Dedifferentiated amniotic fluid mesenchymal stem cell (primary cell): ENCODE results near the gene NAV2.

Experiments
- DNase-seq: peaks from one replicate; pipeline ENCODE4 v3.0.0-alpha.2; 2016; ENCODE audit errors: extremely low spot score

Gene NAV2

DNA sequence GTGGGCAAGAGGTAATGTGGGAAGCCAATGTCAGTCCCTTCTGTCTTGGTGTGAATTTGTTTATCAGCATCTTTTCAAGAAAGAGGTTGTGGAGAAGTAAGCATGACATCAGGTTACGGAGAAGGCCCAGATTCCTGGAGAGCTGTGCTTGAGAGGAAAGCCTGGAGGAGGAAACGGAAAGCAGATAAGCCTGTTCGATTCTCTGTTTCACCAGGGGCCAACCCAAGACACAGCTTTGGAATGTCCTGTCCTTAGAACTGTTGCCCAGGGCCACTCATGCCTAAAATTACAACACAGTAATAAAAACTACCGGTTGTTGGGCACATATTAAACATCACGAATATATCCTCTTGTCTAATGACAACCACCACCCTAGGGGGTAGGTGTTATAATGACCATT, 148.5 kb downstream of the NAV2 start:
- DNase-seq: no peak

DNA sequence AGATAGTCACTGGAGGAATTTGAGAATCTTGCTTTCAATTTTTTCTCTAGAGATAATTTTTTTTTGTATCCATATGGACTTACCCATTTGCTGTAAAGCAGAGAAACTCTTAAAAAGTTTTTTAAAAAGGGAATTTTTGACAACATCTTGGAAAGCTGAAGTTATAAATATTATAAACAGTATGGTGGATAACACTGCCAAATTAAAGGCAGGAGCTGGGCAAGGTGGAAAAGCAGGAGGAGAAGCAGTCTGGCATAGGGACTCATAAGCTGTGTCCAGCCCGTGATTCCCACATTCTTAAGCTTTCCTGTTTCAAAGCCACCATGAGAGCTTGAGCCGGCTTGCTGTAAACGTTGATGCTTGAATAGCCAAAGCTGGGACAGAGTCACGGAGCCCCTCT, 149.5 kb downstream of the NAV2 start:
- no peak for DNase-seq

DNA sequence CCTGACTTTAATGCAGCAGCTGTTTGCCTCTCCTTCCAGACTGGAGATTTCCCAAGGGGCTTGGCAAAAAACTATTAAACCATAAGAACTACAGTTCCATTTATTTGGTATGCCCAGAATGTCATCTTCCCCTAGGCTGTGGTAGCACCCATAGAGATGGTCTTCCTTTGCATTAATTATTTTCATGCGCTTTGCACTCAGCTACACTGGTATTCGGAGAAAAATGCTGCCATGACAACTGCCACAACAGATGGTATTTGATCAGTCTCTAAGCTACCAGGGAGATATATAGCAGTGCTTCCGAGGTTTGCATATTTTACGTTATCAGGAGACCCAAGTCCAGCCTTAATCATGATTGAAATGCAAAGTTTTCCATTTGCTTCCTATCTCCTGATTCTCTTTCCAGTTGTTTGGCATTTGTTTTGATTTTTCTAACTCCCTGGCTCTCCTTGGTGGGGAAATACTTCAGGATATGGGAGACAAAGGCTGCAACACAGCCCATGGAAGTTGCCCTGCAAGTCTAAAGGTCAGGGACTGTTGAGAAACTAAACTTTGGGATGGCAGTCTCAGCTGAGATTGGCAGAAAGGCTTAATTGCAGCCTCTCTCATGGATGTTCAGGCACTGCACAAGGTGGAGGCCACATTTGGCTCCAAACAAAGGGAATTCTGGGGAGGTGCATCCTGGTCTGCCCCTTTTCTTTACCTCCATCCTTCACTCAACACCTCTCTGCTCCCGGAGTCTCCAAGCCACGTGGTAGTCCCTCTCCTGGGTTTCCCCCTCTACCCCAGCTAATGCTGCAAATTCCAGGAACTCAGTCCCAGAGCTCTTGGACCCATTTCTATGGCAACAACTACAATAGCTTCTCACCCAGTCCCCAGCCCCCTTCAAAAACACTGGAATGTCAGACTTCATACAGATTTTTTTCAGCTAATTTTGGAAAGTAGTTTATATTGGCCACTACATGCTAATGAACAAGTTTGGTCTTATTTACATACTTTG, 151.8 kb downstream of the NAV2 start:
- DNase-seq: no peak

GRCh38 chr11:19866037-19866436, 153.4 kb downstream of the NAV2 start:
- DNase-seq: no peak

DNA sequence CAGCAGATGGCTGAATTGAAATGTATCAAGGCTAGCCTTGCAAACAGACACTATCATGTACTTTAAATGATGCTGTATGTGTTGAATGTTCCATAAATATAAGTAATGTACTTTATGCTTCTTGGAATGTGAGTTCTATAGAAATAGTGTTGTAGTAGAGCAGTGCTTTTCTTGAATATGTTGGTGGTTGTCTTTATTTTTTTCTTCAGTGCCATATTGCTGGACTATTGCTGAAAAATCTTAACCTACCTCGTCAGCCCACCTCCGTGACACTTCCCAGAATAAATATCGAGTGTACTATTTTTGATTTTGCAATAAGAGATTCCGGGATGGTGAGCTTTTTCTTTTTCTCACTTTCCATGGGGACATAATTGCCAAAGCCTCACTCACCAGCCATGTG, 153.9 kb downstream of the NAV2 start:
- DNase-seq: no peak

- DNase-seq: no peak
Observed at GRCh38 chr11:19867064-19867463, 154.4 kb downstream of the NAV2 start.

- no peak for DNase-seq
Observed at GRCh38 chr11:19868281-19868821, 155.7 kb downstream of the NAV2 start.

DNA sequence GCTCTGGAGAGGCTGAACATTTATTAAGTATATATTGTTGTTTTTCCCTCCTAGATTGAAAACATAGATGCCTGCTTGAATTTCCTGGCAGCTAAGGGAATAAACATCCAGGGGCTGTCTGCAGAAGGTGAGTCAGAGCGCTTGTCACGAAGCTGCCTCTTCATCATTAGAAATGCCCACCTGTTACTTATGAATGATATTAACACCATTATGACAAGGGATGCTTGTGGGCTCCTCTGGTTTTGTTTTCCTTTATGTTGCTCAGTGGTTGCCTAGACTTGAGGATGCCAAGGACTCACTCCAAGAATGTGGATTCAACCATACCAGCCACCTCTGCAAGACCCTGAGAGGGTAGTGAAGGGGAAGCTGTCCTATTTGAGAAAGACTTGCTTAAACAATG, 156.2 kb downstream of the NAV2 start:
- DNase-seq: no peak

- DNase-seq: no peak
Observed at GRCh38 chr11:19869466-19869865, 156.8 kb downstream of the NAV2 start.

GRCh38 chr11:19869946-19870589, 157.4 kb downstream of the NAV2 start:
- no peak for DNase-seq

DNA sequence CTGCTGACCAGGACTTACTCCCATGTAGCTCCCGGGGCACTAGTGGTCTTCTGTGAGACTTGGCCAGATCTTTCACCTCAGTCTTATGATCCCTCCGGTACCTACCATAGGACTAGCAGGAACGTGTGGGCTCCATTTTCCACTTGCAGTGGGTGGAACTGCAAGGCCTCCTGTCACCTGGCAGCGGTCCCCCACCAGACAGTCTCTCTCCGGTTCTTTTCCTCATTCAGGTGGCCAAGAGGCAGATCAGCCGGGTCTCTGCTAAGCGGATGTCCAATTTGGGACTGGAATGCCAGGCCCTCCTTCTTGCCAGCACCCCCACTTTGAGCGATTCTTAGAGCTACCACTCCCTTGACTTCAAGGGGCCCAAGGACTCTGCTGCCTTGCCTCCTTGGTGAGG, 158.9 kb downstream of the NAV2 start:
- no peak for DNase-seq

DNA sequence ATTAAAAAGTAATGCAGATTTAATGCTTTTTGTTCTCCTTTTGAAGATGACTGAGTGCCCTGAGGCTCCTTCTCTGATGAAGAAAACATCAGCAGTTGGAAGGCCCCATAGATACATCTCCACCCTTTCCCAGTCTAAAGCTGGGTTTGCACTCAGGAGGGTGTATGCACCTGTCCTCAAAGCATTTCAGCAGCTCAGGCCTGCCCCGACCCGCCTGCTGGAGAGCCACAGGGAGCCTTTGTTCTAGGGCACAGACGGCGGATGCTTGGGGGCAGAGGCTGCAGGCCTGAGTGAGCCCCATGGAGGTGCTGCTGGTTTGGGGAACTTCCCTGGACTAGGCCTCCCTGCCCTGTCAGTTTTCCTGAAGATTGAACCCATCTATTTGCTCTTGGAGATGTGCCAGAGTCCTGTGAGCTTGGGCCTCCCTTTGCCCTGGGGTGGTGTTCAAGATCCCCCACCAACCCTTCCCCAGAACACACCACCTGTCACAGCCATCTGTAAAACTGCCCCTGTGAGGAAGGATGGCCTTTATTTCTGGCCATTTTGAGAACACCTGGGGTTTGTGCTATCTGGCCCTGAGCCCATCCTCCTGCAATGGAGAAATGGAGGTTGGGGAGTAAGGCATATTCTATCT, 160.0 kb downstream of the NAV2 start:
- no peak for DNase-seq

DNA sequence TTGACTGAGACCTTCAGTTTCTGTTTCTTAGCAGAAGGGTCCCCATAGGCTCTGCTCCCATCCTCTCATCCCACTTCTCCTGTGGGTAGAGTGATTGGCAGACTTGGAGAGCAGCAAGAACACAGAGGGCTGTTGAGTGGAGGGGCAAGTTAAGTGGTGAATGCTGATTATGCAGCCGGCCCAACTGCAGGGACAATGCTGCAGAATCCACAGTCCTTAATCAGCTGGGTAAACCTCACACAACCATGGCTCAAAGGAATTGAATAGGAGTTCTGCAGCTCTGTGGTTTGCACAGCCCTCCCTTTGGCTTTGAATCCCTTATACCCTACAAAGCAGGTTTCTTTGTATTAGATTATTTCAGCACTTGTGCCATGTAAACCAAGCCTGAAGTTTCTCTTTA, 161.1 kb downstream of the NAV2 start:
- DNase-seq: no peak

DNA sequence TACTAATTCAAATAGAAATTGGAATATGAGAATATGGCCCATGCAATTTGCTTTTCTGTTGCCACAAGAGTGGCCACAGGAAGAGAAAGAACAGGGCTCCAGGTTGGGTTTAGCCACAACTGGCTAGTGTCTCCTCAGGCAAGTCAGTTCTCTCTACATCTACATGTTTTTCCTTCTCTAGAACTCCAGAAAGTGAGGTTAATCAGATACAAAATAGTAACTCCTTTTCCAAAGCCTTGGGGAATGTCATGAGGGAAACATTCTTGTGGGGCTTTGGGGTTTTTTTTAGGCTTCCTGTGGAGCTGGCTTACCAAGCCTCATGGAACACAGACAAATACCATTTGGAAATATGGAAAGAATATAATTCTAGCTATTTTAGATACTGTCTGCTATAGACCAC, 161.6 kb downstream of the NAV2 start:
- DNase-seq: no peak

DNA sequence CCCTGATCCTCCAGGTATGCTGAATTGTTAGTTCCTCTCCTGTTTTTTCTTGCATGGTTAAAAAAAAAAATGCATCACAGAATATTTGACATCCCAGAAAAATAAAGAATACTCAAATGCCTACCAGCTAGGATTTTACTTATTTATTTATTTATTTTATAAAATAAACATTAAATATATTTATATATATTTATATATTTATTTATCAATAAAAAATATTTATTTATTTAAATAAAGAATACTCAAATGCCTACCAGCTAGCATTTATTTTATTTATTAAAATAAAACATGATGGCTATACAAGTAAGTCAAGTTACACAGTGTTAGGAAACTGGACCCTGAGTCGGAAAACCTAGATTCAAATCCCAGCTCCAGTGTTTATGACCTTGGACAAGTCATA, 164.1 kb downstream of the NAV2 start:
- no peak for DNase-seq

GRCh38 chr11:19878520-19878919, 165.9 kb downstream of the NAV2 start:
- DNase-seq: no peak

GRCh38 chr11:19879307-19880087, 166.9 kb downstream of the NAV2 start:
- DNase-seq: no peak

DNA sequence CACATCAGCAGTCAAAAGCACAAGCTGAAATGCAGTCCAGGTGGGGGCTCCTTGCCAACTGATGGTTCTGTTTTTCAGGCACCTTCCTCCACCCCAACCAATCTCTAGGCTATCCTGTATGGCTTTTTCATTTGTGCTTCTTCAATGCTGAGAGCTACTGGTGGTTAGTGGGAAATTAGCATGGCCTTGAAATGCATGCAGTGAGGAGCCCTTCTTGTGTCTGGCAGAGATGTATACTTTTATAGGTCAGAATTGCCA, 167.4 kb downstream of the NAV2 start:
- DNase-seq: no peak

- no peak for DNase-seq
Observed at GRCh38 chr11:19881177-19881576, 168.5 kb downstream of the NAV2 start.

DNA sequence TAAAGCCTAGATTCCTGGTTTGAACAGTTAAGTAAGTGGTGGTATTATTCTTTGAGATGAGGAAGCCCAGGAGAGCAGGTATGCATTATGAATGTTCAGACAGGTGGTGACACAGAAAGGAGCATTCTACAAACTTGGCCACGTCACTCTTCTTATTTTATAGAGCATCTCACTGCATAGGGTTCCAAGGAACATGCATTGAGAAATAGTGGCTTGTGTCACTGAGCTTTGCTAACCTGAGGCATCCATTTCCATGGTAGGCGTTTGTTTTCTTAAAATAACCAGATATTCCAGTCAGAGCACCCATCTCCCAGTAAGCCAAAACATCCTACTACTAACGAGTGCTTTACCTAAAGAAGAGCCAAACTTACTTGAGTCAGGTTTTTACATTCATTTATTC, 169.7 kb downstream of the NAV2 start:
- DNase-seq: no peak

GRCh38 chr11:19886498-19886897, 173.9 kb downstream of the NAV2 start:
- DNase-seq: no peak

- DNase-seq: no peak
Observed at GRCh38 chr11:19887842-19888241, 175.2 kb downstream of the NAV2 start.
